Lung (tissue), 16 donors: ENCODE results near the gene TMEM266. TPM values are rescaled to one million over a fixed set of nuclear protein-coding genes. Genes with fewer than 3 reads are reported as not detected.
"Not testable (repeated sequence)": the region's sequence is repeated elsewhere in the genome, so short reads cannot be mapped to it uniquely, and the experiment has no call there.

Experiments
- ATAC-seq: fragments of 200-7000 bp; cut with Tn5 transposase; one replicate; pipeline ENCODE4 v1.9.1; 2020; ENCODE audit warnings: moderate number of reproducible peaks; ENCODE audit not compliant: insufficient read depth, low FRiP score
- DNase-seq, 3 donors: peaks; one replicate each; pipeline ENCODE4 v3.0.0-alpha.2; 2013 to 2017
- H3K27ac ChIP-seq, 2 donors: one replicate each; pipeline ENCODE4 v1.5.1; 2013; ENCODE audit warnings: mild to moderate bottlenecking in 2 of 2, moderate library complexity in 2 of 2, control low read depth in 1 of 2, inconsistent platforms in 1 of 2, low read depth in 1 of 2, low read length in 1 of 2
- H3K27me3 ChIP-seq, 3 donors: one replicate each; pipeline ENCODE4 v1.5.1; 2013; ENCODE audit warnings: low read length in 2 of 3; ENCODE audit not compliant: control insufficient read depth in 3 of 3, insufficient read depth in 3 of 3
- H3K36me3 ChIP-seq, 4 donors: one replicate each; pipeline ENCODE4 v1.5.1; 2013; ENCODE audit warnings: low read length in 4 of 4, mild to moderate bottlenecking in 1 of 4, moderate library complexity in 1 of 4; ENCODE audit not compliant: control insufficient read depth in 4 of 4, insufficient read depth in 4 of 4
- H3K4me1 ChIP-seq, 5 donors: one replicate each; pipeline ENCODE4 v1.5.1; 2013; ENCODE audit warnings: low read length in 5 of 5, mild to moderate bottlenecking in 2 of 5, moderate library complexity in 1 of 5; ENCODE audit not compliant: control insufficient read depth in 5 of 5, insufficient read depth in 5 of 5
- H3K4me3 ChIP-seq: one replicate; pipeline ENCODE4 v1.5.1; 2013; ENCODE audit warnings: mild to moderate bottlenecking, control low read depth, moderate library complexity
- H3K9ac ChIP-seq, 2 donors: one replicate each; pipeline ENCODE4 v1.5.1; 2013; ENCODE audit warnings: low read length in 2 of 2, control low read depth in 1 of 2; ENCODE audit not compliant: insufficient read depth in 1 of 2
- H3K9me3 ChIP-seq, 4 donors: one replicate each; pipeline ENCODE4 v1.5.1; 2013; ENCODE audit warnings: low read length in 3 of 4, mild to moderate bottlenecking in 1 of 4, moderate library complexity in 1 of 4; ENCODE audit not compliant: control insufficient read depth in 4 of 4, insufficient read depth in 3 of 4
- CTCF ChIP-seq: IDR thresholded peaks from 2 replicates; pipeline ENCODE4 v1.5.1; 2012; ENCODE audit warnings: mild to moderate bottlenecking; ENCODE audit errors: control extremely low read depth, extremely low read depth
- WGBS, 2 donors: extraction: QIAGEN DNeasy Blood & Tissue Kit; methylation state at CpG; one replicate each; pipeline ENCODE4 v1.1.7; 2013; 5-methylcytosine and 5-hydroxymethylcytosine counted together
- long read RNA-seq, 5 donors: transcript quantifications; one replicate each; lab custom pipeline, GENCODE V29; 2026
- polyA plus RNA-seq, 2 donors: library from polyadenylated mRNA; stranded (reverse); fragments of 200-250 nt; gene quantifications; one replicate each; pipeline ENCODE4 v1.2.1, GENCODE V29; 2013
- total RNA-seq, 2 donors: library from RNA; depleted of rRNA in 1 of 2; stranded (reverse); fragments of >200 nt in 1 of 2; gene quantifications; one replicate each; pipeline ENCODE4 v1.2.1, GENCODE V29; 2014 to 2021
- donor health status: control.
- donor health status: control.
- donor health status: Bipolar disorder and iron deficiency.
- donor health status: healthy.
- donor health status: DM: yes; HTN: yes; CAD: no.

TMEM266 gene
- total RNA-seq (1 to 10 TPM; 1.1 to 4.4 TPM), polyA plus RNA-seq (1 to 10 TPM; 1.4 to 1.6 TPM)
- long read RNA-seq, donor 1, result 0 reads
- long read RNA-seq, donor 2, partial matches to known transcripts, result 12 of 20 reads
- long read RNA-seq, donor 2, other reads (novel, unspliced or antisense), result 7 of 20 reads
- long read RNA-seq, donor 3, partial matches to known transcripts, result 62 of 89 reads
- long read RNA-seq, donor 3, other reads (novel, unspliced or antisense), result 27 of 89 reads
- long read RNA-seq, donor 4, result 0 reads
- long read RNA-seq, donor 5, partial matches to known transcripts, result 168 of 198 reads
- long read RNA-seq, donor 5, other reads (novel, unspliced or antisense), result 30 of 198 reads

- Histone ChIP-seq H3K27me3 (peaks cover 0 to 40% (median 34%) of the 10 kb centered on the region in 3 donors), H3K9ac (no peak within 1 kb of the TSS), H3K27ac (no peak within 1 kb of the TSS), H3K36me3 (no peaks in the 10 kb centered on the region), H3K9me3 (no peaks in the 10 kb centered on the region), H3K4me1 (peaks cover 0 to 9% (median 4%) of the 10 kb centered on the region in 5 donors), H3K4me3 (peak within 1 kb of the TSS; percentile 46)
- TF ChIP-seq CTCF, result no peak
- ATAC-seq, result peak; percentile 58
- peak; percentile 58 to 76 (median 58) for DNase-seq
- 1% methylated on average over 77 to 107 of the region's 107 CpGs for WGBS, 2 donors
Measured at GRCh38 chr15:76059320-76060117, at the start of gene TMEM266. TSS of gene TMEM266 (plus strand) at chr15:76059985. CDS start at chr15:76134264, 74,279 bp downstream.

- ATAC-seq (no peak), DNase-seq (no peak)
- H3K36me3 ChIP-seq, result no peaks in the 10 kb centered on the region
- H3K9me3 ChIP-seq, result no peaks in the 10 kb centered on the region
- peaks cover 0 to 6% (median 0%) of the 10 kb centered on the region in 5 donors for H3K4me1 ChIP-seq
- H3K9ac ChIP-seq, result no peak overlapping the region
- H3K27me3 ChIP-seq, result no peaks in the 10 kb centered on the region
- WGBS, 2 donors, result 90 to 93% methylated on average over 2 of the region's 2 CpGs
- no peak overlapping the region for H3K27ac ChIP-seq
- H3K4me3 ChIP-seq, result no peak overlapping the region
- TF ChIP-seq CTCF, result no peak
Measured at GRCh38 chr15:76010613-76011012, 49.2 kb upstream of the TMEM266 start.

GRCh38 chr15:76011627-76012551 is 47.9 kb upstream of the TMEM266 start, which contains the start of gene NRG4:
TSS of gene NRG4 (minus strand) at chr15:76012424. CDS start at chr15:76011230, 1,194 bp downstream.
- WGBS, 2 donors, result 23 to 24% methylated on average over 13 of the region's 13 CpGs
- no peak for TF ChIP-seq CTCF
- no peak within 1 kb of the TSS for H3K27ac ChIP-seq
- H3K36me3 ChIP-seq, result no peaks in the 10 kb centered on the region
- no peaks in the 10 kb centered on the region for H3K27me3 ChIP-seq
- no peak for ATAC-seq
- no peak within 1 kb of the TSS for H3K9ac ChIP-seq
- peak in 2 of 3 donors; percentile 9 to 11 for DNase-seq
- no peaks in the 10 kb centered on the region for H3K9me3 ChIP-seq
- no peak within 1 kb of the TSS for H3K4me3 ChIP-seq
- peaks cover 0 to 6% (median 0%) of the 10 kb centered on the region in 5 donors for H3K4me1 ChIP-seq

- DNase-seq, ATAC-seq, H3K4me3 ChIP-seq, H3K4me1 ChIP-seq, H3K9ac ChIP-seq, H3K27me3 ChIP-seq, H3K36me3 ChIP-seq, H3K9me3 ChIP-seq, H3K27ac ChIP-seq: not testable (repeated sequence)
- 94 to 98% methylated on average over 4 of the region's 4 CpGs for WGBS, 2 donors
Measured at GRCh38 chr15:76013470-76013869, 46.3 kb upstream of the TMEM266 start.
